GM10248 (cell line): ENCODE results near the gene MOV10L1.
"Not testable (repeated sequence)": the region's sequence is repeated elsewhere in the genome, so short reads cannot be mapped to it uniquely, and the experiment has no call there.

Experiments used
- CTCF ChIA-PET: fragments of 300-600 bp; sonication (Branson Sonifier 250); formaldehyde crosslinking; extraction: SDS; loops from one replicate; lab custom pipeline; 2021; ENCODE audit warnings: antibody characterized with exemption; lab: Yijun Ruan, JAX
- POLR2A ChIA-PET: fragments of 350-650 bp; sonication (Branson Sonifier 250); formaldehyde crosslinking; extraction: SDS; loops from one replicate; lab custom pipeline; 2020; ENCODE audit warnings: antibody characterized with exemption; lab: Yijun Ruan, JAX
- DNase-seq: peaks from one replicate; pipeline ENCODE4 v3.0.0; 2012; ENCODE audit errors: extremely low spot score
- TF ChIP-seq, protein P1 (sequence below): IDR thresholded peaks from 2 replicates; pipeline ENCODE4 v1.5.1; 2012; ENCODE audit warnings: mild to moderate bottlenecking, low read depth; ENCODE audit errors: extremely low read depth, missing control alignments, control extremely low read depth

MOV10L1 gene

DNA sequence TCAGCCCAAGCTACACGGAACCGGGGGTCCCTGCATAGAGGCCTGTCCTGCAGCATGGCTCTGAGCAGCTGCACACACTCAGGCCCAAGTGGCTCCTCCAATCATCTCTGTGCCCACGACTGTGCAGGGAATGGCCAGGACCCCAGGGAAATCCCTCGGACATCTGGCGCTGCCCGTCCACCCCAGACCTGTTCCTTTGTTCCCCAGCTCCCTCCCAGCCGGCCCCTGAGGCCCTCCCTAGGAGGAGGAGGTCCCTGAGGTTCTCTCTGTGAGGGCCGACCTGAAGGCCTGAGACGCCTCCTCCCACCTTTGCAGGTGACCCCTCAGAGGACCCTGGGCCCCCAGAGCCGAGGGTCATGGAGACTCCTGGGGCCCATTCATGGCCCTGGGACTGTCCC, 5.7 kb upstream of the MOV10L1 start:
- DNase-seq = no peak
- POLR2A ChIA-PET = no interaction called here
- TF ChIP-seq, protein P1, sequence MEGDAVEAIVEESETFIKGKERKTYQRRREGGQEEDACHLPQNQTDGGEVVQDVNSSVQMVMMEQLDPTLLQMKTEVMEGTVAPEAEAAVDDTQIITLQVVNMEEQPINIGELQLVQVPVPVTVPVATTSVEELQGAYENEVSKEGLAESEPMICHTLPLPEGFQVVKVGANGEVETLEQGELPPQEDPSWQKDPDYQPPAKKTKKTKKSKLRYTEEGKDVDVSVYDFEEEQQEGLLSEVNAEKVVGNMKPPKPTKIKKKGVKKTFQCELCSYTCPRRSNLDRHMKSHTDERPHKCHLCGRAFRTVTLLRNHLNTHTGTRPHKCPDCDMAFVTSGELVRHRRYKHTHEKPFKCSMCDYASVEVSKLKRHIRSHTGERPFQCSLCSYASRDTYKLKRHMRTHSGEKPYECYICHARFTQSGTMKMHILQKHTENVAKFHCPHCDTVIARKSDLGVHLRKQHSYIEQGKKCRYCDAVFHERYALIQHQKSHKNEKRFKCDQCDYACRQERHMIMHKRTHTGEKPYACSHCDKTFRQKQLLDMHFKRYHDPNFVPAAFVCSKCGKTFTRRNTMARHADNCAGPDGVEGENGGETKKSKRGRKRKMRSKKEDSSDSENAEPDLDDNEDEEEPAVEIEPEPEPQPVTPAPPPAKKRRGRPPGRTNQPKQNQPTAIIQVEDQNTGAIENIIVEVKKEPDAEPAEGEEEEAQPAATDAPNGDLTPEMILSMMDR = no peak
- CTCF ChIA-PET = interaction anchor here (1.3 kb wide), 1 partner anchor 54 kb away, joined by 4 read pairs; no protein-coding TSS in a partner anchor

DNA sequence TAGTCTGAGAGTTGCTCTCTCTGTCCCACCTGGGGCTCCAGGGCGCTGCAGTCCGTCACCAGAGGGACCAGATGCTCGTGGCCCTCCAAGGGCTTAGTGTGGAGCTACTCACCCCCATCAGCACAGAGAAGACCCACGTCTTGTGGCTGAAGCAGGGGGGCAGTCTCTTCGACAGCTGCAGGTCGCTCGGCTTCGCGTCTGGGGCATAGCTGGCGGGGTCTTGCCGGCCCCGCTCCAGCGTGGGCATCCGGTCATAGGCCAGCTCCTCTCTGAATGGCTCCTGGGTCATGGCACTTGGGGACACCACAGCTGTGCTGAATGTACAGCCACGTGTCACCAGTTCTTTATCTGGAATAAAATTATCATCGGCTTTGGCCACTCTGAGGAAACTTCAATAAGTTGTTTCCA, 5.2 kb upstream of the MOV10L1 start:
- TF ChIP-seq, protein P1 = no peak
- no peak for DNase-seq
- ChIA-PET POLR2A (no interaction called here), CTCF (interaction anchor here (1.3 kb wide), 1 partner anchor 54 kb away, joined by 4 read pairs; no protein-coding TSS in a partner anchor)

DNA sequence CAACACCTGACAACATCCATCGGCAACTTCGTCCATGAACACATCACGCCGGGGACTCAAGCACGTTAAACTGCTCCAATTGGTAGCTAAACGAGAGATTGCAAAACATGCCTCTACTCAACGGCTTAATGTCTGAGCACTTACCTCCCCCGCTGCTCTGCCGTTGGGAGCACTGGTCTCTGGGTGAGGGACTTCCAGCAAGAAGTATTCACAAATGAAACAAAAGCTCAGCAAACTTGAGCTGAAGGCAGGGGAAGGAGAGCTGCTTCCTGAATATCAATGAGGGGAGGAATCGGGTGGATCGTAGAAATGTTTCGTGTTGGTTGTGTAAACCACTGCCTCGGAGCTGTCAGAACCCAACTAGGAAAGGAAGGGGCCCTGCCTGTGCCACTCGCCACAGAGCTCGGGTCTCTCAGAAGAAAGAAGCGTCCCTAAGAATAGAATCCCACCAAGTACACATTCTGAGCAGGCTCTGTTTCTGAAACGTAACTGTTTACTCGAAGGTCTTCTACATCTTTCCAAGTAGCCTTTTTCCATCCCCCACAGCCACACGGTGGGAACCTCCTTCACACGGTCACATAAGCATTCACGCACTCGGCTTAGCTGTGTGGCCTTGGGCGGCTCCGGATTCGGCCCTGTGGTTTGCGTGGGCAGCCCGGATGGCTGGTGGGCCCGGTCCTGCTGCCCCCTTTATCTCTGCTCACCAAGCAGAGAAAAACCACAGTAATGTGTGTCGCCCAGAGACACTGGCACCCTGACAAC, 4.4 kb upstream of the MOV10L1 start, which contains the start of gene MLC1:
Gene MLC1, minus strand, starts transcription at position 216 of the 762 bp plus-strand sequence. CDS start 524 bp downstream, outside the sequence.
- TF ChIP-seq, protein P1 = no peak
- DNase-seq = no peak
- ChIA-PET POLR2A (interaction anchor here (0.7 kb wide), 1 partner anchor 125 kb away, joined by 3 read pairs; no protein-coding TSS in a partner anchor), CTCF (interaction anchor here (1.3 kb wide), 2 partner anchors 55 to 63 kb away, joined by 4 read pairs; no protein-coding TSS in a partner anchor)

DNA sequence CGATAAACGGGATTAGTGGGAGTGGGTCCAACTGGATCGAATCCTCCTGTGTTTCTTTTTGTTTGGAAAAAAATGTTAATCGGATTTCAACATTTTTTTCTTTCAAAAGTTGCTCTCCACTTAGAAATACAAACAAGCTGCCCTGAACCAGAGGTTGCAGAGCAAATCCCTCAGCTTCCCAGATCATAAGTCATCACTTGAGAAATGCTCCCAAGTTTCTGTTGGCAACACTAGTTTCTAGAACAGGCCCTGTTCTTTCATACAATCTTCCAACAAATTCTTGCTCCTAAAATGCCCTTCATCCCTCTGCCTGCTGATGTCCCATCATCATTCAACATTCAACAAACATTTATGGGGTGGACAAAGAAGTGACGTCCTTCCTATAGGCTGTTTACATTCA, 3.3 kb upstream of the MOV10L1 start:
- TF ChIP-seq, protein P1 = no peak
- POLR2A ChIA-PET = no interaction called here
- no peak for DNase-seq
- CTCF ChIA-PET = no interaction called here

DNA sequence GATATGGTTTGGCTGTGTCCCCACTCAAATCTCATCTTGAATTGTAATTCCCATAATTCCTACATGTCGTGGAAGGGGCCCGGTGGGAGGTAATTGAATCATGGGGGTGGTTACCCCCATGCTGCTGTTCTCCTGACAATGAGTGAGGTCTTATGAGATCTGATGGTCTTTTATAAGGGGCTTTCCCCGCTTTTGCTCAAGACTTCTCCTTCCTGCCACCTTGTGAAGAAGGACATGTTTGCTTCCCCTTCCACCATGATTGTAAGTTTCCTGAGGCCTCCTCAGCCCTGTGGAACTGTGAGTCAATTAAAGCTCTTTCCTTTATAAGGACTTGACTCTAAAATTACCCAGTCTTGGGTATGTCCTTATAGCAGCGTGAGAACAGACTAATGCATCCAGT, 2.8 kb upstream of the MOV10L1 start:
- CTCF ChIA-PET, DNase-seq, POLR2A ChIA-PET: not testable (repeated sequence)

DNA sequence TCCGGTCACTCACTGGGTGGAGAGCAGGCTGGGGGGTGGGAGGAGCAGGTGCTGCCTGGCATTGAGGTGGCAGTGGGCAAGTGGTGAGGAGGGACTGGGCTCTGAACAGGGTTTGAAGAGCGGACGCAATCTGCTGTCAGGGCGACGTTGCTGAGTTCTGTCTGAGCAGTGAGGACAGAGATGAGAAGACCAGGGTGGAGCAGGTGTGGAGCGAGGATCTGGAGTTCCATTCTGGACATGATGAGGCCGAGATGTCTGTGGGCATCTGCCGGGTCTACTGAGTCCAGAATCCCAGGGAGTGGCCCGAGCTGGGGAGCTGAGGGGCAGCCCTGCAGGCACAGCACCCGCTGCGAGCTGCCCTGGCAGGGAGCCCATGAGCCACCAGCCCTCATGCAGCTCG, 2.2 kb upstream of the MOV10L1 start:
- ChIA-PET CTCF (no interaction called here), POLR2A (no interaction called here)
- no peak for DNase-seq
- TF ChIP-seq, protein P1 = no peak

DNA sequence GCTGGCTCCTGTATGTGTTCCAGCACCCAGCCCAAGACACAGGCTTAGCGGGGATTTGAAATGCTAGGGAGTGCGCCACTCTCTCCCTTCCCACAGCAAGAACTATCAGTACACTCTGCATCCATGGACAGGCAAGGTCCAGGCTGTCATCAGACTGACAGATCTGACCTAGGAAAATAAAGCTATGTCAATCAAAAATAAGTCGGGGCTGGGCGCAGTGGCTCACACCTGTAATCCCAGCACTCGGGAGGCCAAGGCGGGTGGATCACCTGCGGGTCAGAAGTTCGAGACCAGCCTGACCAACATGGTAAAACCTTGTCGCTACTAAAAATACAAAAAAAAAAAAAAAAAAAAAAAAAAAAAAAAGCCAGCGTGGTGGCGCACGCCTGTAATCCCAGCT, 1.7 kb upstream of the MOV10L1 start:
- TF ChIP-seq, protein P1 = no peak
- ChIA-PET POLR2A (no interaction called here), CTCF (no interaction called here)
- DNase-seq = no peak
